ENCODE measurements around the gene GALNT2. TPM values are rescaled to one million over a fixed set of nuclear protein-coding genes. Genes with fewer than 3 reads are reported as not detected.

Gene GALNT2
- total and polyA plus RNA-seq, 2 of the 13 experiments (the other 11 are each of a cell fraction or from before 2014, with no cell fraction given): 39.3 to 39.6 TPM

DNA sequence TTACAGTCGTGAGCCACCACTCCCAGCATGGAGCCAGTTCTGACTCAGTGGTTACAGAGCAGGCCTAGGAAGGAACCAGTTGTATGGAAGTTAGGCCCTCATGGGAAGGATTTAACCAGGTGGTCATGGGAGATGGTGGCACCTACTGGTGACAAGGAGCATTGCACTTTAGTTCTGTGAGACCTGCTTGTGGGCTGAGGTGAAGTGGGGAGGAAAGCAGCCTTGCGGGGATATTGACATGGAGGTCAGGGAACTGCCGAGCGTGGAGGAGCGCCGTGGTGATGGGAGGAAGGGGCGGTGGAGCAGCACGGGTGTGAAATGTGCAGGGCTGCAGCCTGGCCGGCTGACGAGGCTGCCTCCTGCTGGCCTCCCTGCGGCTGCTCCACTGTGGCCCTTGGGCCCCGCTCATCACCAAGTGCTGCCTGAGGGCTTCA, 100.4 kb downstream of the GALNT2 start (continued):
- TF ChIP-seq, protein P1, sequence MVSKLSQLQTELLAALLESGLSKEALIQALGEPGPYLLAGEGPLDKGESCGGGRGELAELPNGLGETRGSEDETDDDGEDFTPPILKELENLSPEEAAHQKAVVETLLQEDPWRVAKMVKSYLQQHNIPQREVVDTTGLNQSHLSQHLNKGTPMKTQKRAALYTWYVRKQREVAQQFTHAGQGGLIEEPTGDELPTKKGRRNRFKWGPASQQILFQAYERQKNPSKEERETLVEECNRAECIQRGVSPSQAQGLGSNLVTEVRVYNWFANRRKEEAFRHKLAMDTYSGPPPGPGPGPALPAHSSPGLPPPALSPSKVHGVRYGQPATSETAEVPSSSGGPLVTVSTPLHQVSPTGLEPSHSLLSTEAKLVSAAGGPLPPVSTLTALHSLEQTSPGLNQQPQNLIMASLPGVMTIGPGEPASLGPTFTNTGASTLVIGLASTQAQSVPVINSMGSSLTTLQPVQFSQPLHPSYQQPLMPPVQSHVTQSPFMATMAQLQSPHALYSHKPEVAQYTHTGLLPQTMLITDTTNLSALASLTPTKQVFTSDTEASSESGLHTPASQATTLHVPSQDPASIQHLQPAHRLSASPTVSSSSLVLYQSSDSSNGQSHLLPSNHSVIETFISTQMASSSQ (IDR thresholded peaks at IDR 0.05; ENCODE audit: low read depth): no peak
- TF ChIP-seq, protein P1 (CRISPR knock-in tag; IDR thresholded peaks at IDR 0.05; ENCODE audit: borderline replicate concordance): no peak
- TF ChIP-seq RAD21 (CRISPR knock-in tag; IDR thresholded peaks at IDR 0.05) (peak; percentile 85), FOXA3 (CRISPR knock-in tag; IDR thresholded peaks at IDR 0.05) (0 out of 2 replicates have a peak, but pooled peaks have one; percentile 8), ZMYM4 (CRISPR knock-in tag; IDR thresholded peaks at IDR 0.05) (peak; percentile 43; the same call in 1 of the 2 replicates), ZNF678 (CRISPR knock-in tag; IDR thresholded peaks at IDR 0.05) (no peak), PITX1 (CRISPR knock-in tag; IDR thresholded peaks at IDR 0.05) (0 out of 2 replicates have a peak, but pooled peaks have one; percentile 47), SETDB1 (CRISPR knock-in tag; IDR thresholded peaks at IDR 0.05; ENCODE audit: borderline replicate concordance) (peak; percentile 91; the same call in 1 of the 2 replicates), FOSL2 (CRISPR knock-in tag; IDR thresholded peaks at IDR 0.05) (0 out of 2 replicates have a peak, but pooled peaks have one; percentile 21), NFATC3 (CRISPR knock-in tag; IDR thresholded peaks at IDR 0.05) (no peak), ZSCAN31 (CRISPR knock-in tag; IDR thresholded peaks at IDR 0.05; ENCODE audit: low read depth) (no peak), CENPT (CRISPR knock-in tag; IDR thresholded peaks at IDR 0.05; ENCODE audit: low read depth) (0 out of 2 replicates have a peak, but pooled peaks have one; percentile 51), ZNF891 (CRISPR knock-in tag; IDR thresholded peaks at IDR 0.05) (peak; percentile 53; the same call in 1 of the 2 replicates), ADNP (CRISPR knock-in tag; IDR thresholded peaks at IDR 0.05) (no peak)
- TF ChIP-seq, protein P2, sequence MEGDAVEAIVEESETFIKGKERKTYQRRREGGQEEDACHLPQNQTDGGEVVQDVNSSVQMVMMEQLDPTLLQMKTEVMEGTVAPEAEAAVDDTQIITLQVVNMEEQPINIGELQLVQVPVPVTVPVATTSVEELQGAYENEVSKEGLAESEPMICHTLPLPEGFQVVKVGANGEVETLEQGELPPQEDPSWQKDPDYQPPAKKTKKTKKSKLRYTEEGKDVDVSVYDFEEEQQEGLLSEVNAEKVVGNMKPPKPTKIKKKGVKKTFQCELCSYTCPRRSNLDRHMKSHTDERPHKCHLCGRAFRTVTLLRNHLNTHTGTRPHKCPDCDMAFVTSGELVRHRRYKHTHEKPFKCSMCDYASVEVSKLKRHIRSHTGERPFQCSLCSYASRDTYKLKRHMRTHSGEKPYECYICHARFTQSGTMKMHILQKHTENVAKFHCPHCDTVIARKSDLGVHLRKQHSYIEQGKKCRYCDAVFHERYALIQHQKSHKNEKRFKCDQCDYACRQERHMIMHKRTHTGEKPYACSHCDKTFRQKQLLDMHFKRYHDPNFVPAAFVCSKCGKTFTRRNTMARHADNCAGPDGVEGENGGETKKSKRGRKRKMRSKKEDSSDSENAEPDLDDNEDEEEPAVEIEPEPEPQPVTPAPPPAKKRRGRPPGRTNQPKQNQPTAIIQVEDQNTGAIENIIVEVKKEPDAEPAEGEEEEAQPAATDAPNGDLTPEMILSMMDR (CRISPR knock-in tag; IDR thresholded peaks at IDR 0.05): peak; percentile 84
- TF ChIP-seq, protein P3, sequence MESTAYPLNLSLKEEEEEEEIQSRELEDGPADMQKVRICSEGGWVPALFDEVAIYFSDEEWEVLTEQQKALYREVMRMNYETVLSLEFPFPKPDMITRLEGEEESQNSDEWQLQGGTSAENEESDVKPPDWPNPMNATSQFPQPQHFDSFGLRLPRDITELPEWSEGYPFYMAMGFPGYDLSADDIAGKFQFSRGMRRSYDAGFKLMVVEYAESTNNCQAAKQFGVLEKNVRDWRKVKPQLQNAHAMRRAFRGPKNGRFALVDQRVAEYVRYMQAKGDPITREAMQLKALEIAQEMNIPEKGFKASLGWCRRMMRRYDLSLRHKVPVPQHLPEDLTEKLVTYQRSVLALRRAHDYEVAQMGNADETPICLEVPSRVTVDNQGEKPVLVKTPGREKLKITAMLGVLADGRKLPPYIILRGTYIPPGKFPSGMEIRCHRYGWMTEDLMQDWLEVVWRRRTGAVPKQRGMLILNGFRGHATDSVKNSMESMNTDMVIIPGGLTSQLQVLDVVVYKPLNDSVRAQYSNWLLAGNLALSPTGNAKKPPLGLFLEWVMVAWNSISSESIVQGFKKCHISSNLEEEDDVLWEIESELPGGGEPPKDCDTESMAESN (CRISPR knock-in tag; conservative IDR thresholded peaks at IDR 0.05): no peak
- TF ChIP-seq, protein P4, sequence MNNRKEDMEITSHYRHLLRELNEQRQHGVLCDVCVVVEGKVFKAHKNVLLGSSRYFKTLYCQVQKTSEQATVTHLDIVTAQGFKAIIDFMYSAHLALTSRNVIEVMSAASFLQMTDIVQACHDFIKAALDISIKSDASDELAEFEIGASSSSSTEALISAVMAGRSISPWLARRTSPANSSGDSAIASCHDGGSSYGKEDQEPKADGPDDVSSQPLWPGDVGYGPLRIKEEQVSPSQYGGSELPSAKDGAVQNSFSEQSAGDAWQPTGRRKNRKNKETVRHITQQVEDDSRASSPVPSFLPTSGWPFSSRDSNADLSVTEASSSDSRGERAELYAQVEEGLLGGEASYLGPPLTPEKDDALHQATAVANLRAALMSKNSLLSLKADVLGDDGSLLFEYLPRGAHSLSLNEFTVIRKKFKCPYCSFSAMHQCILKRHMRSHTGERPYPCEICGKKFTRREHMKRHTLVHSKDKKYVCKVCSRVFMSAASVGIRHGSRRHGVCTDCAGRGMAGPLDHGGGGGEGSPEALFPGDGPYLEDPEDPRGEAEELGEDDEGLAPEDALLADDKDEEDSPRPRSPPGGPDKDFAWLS (CRISPR knock-in tag; IDR thresholded peaks at IDR 0.05; ENCODE audit: borderline replicate concordance): no peak
- TF ChIP-seq, protein P5, sequence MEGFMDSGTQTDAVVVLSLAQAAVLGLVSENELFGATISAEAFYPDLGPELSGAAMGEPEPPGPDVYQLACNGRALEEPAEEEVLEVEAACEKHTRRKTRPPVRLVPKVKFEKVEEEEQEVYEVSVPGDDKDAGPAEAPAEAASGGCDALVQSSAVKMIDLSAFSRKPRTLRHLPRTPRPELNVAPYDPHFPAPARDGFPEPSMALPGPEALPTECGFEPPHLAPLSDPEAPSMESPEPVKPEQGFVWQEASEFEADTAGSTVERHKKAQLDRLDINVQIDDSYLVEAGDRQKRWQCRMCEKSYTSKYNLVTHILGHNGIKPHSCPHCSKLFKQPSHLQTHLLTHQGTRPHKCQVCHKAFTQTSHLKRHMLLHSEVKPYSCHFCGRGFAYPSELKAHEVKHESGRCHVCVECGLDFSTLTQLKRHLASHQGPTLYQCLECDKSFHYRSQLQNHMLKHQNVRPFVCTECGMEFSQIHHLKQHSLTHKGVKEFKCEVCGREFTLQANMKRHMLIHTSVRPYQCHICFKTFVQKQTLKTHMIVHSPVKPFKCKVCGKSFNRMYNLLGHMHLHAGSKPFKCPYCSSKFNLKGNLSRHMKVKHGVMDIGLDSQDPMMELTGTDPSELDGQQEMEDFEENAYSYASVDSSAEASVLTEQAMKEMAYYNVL (CRISPR knock-in tag; IDR thresholded peaks at IDR 0.05; ENCODE audit: borderline replicate concordance): no peak

All from HepG2 (cell line).